H1 (cell line): Measurements from ENCODE around the gene PLCL2. TPM values are rescaled to one million over a fixed set of nuclear protein-coding genes. Genes with fewer than 3 reads are reported as not detected.

Experiments used
- BACH1 ChIP-seq: IDR thresholded peaks from 2 replicates; pipeline ENCODE4 v1.6.1; 2012; ENCODE audit warnings: low read length, improper control_type of control experiment
- CEBPB ChIP-seq: IDR thresholded peaks from 2 replicates; pipeline ENCODE4 v1.6.1; 2012; ENCODE audit warnings: low read depth, low read length
- CHD7 ChIP-seq: fragments of 300-600 bp; sonication (generic); IDR thresholded peaks from 2 replicates; pipeline ENCODE4 v1.7.1; 2012; ENCODE audit warnings: low read length, moderate library complexity, mild to moderate bottlenecking, inconsistent platforms; ENCODE audit not compliant: insufficient replicate concordance
- CREB1 ChIP-seq: IDR thresholded peaks from 2 replicates; pipeline ENCODE4 v1.6.1; 2012; ENCODE audit warnings: inconsistent platforms
- CTBP2 ChIP-seq: IDR thresholded peaks from 2 replicates; pipeline ENCODE4 v1.7.0; 2011; ENCODE audit warnings: borderline replicate concordance, mild to moderate bottlenecking, moderate library complexity, mixed read lengths, low read length; ENCODE audit not compliant: insufficient read depth, insufficient read length
- CTCF ChIP-seq, 3 experiments: IDR thresholded peaks; 1 replicate in 2 of 3; 2 replicates in 1 of 3; pipeline versions ENCODE4 v1.5.1 to v1.6.1; 2011; ENCODE audit warnings: low read length in 3 of 3, mild to moderate bottlenecking in 3 of 3, inconsistent platforms in 2 of 3, low read depth in 1 of 3, moderate library complexity in 1 of 3; ENCODE audit not compliant: insufficient read depth in 1 of 3; ENCODE audit errors: control extremely low read depth in 1 of 3
- SIN3A ChIP-seq, 2 experiments: IDR thresholded peaks in 1 of 2; conservative IDR thresholded peaks in 1 of 2; 2 replicates each; pipeline ENCODE4 v1.6.1; 2011 to 2012; ENCODE audit warnings: low read length in 2 of 2, improper control_type of control experiment in 1 of 2, low read depth in 1 of 2, mild to moderate bottlenecking in 1 of 2
- USF2 ChIP-seq: IDR thresholded peaks from 2 replicates; pipeline ENCODE4 v1.6.1; 2011; ENCODE audit warnings: low read length, improper control_type of control experiment
- polyA plus RNA-seq, 7 experiments: library from polyadenylated mRNA; depleted of rRNA in 3 of 7; stranded (reverse) in 5 of 7; unstranded in 2 of 7; fragments of >200 nt in 5 of 7; fragments of 200-250 nt in 2 of 7; gene quantifications; 1 replicate in 5 of 7; 2 replicates in 1 of 7; 4 replicates in 1 of 7; pipeline versions ENCODE4 v1.2.1 to v1.2.3, GENCODE V29; 2011 to 2013; ENCODE audit warnings: missing spikeins in 2 of 7, mixed read lengths in 2 of 7
- total RNA-seq: library from RNA; stranded (reverse); fragmentation: NEBNext Ultra II Directional; extraction: Animal tissue kit (Norgen Biotek cat#: 25700); gene quantifications from 2 replicates; pipeline ENCODE4 v1.2.1, GENCODE V29; 2021

Gene PLCL2
- total and polyA plus RNA-seq, 2 of the 8 experiments (the other 6 are each of a cell fraction or from before 2014, with no cell fraction given): 3.5 to 6.8 TPM

DNA sequence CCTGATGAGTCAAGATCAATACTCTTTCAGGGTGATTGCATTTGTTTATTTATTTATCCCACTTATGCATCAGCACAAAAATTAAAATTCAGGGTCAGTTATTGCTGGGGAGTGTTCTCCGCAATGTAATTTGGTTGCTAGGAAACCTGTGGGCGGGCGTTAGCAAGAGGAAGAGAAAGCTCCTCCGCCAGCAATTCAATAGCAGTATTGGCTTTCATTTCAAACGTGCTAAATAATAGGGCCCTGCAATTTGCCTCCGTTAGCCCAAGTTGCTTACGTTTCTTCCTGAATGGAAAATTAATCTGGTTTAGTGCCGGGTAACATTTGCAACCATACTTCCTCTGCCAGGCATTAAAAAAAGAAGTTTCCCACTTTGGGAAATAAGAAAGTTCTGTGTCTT lies 35.5 kb upstream of the PLCL2 start (continued):
- TF ChIP-seq BACH1 (no peak), CTCF (IDR thresholded peaks at IDR 0.05; ENCODE audit: control extremely low read depth in 1 of 3, insufficient read depth in 1 of 3, low read depth in 1 of 3, low read length in 3 of 3) (no peak), CTBP2 (no peak), CHD7 (no peak), USF2 (no peak), CEBPB (no peak), SIN3A (conservative IDR thresholded peaks at IDR 0.05 in 1 of 2, IDR thresholded peaks at IDR 0.05 in 1 of 2; ENCODE audit: low read depth in 1 of 2, low read length in 2 of 2) (no peak), CREB1 (no peak)
